GM18508 (cell line): Measurements from ENCODE around the gene RECQL5.

Experiments
- ATAC-seq: cut with Tn5 transposase; IDR thresholded peaks from one replicate; pipeline ENCODE4 v1.9.1; 2021; ENCODE audit warnings: moderate number of reproducible peaks; ENCODE audit not compliant: insufficient read depth, unreplicated experiment

Gene RECQL5

DNA sequence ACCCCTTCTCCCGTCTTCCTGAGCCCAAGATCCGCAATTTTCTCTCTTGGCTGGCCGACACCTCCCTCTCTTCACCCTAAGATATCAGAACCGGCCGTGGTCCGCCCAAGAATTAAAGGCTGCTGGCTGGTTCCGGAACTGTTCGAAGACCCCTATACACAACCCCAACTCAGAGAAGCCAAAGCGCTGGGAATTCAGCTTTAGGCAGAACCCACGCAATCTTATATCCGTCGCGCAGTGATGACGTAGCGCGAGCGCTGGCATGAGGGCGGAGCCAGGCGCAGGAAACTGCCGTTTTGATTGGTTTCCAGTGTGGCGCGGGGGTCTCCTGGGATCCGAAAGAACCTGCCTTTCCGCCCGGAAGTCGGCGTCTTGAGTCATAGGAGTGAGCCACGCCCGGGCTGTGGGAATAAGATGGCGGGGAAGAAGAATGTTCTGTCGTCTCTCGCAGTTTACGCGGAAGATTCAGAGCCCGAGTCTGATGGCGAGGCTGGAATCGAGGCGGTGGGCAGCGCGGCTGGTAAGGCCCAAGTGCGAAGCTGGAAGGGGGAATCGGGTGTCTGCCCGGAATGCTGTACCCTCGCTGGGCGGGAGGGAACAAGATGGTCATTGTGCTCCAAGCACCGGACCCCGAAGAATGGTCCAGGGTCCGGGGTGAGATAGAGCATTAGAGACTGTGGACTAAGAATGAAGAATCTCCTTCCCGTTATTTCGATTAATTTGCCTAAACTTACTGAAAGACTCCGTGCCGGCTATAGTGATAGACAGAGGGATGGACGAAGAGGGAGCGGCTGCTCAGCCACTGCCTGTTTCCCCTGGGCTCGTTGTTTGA lies at the start of gene RECQL5, which contains the start of gene SAP30BP:
RECQL5 (minus strand) TSS at position 196 of the 832 bp plus-strand sequence. CDS start 597 bp downstream, outside the sequence.
SAP30BP (plus strand) TSS at position 380 of the 832 bp plus-strand sequence; CDS start at position 415, 35 bp downstream.
- ATAC-seq, result no peak

DNA sequence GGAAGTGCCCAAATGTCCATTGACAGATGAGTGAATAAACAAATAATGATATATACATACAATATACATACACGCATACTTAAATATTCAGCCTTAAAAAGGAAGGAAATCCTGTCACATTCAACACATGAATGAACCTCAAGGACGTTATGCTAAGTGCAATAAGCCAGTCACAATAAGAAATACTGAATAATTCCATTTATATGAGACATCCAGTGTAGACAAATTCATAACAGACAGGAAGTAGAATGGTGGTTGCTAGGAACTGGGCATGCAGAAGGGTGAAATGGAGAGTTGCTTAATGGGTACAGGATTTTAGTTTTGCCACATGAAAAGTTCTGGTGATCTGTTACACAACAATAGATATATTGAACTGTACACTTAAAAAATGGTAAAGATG lies 45.5 kb upstream of the RECQL5 start:
- ATAC-seq, result no peak

DNA sequence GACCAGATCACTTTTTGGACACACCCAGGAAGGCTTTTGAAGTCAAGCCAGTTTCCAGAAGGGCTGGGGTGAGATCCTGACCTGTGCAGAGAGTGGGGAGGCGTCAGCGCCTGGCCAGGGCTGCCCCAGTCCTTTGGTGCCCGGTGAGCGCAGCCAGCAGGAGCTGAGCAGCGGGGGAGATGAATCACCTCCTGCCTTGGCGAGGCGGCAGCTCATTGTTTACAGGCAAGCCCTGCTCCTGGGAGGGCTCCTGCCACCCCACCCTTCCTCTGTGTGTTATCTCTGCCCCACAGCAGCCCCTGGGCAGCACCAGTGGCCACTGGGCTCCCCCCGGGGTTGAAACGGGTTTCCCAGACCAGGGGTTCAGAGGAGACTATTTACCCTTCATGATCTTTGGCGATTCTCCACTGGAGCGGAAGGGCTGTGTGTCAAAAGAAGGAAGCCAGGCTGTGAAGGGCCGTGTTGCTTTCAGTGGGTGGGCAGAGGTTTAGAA lies 40.2 kb upstream of the RECQL5 start:
- ATAC-seq, result no peak

GRCh38 chr17:75706042-75706728 lies 39.2 kb upstream of the RECQL5 start:
- no peak for ATAC-seq

GRCh38 chr17:75704963-75705875 lies 38.3 kb upstream of the RECQL5 start:
- no peak for ATAC-seq

GRCh38 chr17:75703591-75703990 lies 36.6 kb upstream of the RECQL5 start:
- no peak for ATAC-seq

DNA sequence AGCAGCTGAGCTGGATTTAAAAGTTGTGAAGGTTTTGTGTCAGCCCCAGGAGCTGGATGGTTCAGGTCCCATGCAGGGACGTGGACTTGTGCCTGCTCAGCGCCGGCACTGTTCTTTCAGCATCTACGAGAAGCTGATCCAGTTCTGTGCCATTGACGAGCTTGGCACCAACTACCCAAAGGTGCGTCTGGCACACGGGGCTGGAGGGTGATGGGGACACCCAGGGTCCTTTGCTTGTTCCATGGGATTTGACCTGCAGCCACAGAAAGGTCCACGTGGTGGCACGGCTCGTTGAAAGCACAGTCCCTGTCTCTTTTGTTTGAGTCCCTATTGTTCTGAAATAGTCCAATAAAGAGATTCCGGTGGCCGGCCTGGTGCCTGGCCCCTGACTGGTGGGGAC lies 36.2 kb upstream of the RECQL5 start:
- no peak for ATAC-seq

- no peak for ATAC-seq
Observed at GRCh38 chr17:75701288-75701687, 34.3 kb upstream of the RECQL5 start.

- ATAC-seq, result no peak
Observed at GRCh38 chr17:75698659-75699058, 31.7 kb upstream of the RECQL5 start.

DNA sequence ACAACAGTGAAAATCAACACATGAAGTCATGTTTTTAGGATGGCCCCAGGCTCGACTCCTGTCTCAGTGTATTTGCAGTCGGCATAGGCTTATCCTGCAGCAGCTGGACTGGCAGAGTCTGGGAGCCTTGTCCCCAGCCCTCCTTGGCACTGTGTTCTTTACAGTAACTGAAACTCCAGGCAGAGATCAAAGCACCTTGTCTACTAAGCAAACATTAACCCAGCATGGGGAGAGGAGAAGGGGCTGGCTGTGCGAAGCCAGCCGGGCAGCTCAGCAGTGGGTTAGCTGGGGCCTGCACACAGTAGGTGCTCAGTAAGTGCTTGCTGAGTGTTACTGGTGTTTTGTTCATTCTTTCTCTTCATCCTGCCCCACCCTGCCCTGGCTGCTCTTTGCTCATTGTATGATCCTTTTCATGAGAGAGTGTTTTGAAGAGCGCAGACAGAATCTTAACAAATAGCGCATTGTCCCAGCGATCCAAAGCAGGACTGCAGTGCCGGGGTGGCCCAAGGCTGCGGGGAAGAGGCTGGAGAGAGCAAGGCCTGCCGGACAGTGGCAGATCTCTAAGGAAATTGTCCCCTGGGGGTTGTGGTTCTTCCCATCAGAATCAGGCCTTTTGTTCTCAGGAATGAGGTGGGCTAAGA lies 30.8 kb upstream of the RECQL5 start:
- no peak for ATAC-seq

DNA sequence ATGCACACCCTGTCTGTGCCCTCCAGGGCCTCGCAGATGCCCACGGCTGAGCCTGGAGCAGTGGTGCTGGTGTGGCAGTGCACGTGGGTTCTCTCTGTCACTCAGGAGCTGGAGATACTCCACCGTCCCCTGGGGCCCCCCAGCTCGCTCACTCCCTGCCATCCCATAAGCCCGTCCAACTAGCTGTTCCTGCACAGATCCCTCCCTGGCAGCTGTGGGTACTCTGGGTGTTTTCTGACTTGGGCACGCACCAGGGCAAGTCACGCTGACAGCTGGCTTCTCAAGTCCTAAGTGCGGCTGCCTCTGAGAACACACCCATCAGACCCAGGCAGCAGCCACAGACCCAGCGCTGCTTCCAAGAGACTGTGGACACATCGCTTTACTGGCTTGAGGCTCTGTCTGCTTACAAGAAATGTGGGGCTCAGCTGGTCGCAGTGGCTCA lies 28.9 kb upstream of the RECQL5 start:
- ATAC-seq, result no peak

- no peak for ATAC-seq
Observed at GRCh38 chr17:75695141-75695829, 28.3 kb upstream of the RECQL5 start.

- ATAC-seq, result no peak
Observed at GRCh38 chr17:75694536-75694935, 27.6 kb upstream of the RECQL5 start.

DNA sequence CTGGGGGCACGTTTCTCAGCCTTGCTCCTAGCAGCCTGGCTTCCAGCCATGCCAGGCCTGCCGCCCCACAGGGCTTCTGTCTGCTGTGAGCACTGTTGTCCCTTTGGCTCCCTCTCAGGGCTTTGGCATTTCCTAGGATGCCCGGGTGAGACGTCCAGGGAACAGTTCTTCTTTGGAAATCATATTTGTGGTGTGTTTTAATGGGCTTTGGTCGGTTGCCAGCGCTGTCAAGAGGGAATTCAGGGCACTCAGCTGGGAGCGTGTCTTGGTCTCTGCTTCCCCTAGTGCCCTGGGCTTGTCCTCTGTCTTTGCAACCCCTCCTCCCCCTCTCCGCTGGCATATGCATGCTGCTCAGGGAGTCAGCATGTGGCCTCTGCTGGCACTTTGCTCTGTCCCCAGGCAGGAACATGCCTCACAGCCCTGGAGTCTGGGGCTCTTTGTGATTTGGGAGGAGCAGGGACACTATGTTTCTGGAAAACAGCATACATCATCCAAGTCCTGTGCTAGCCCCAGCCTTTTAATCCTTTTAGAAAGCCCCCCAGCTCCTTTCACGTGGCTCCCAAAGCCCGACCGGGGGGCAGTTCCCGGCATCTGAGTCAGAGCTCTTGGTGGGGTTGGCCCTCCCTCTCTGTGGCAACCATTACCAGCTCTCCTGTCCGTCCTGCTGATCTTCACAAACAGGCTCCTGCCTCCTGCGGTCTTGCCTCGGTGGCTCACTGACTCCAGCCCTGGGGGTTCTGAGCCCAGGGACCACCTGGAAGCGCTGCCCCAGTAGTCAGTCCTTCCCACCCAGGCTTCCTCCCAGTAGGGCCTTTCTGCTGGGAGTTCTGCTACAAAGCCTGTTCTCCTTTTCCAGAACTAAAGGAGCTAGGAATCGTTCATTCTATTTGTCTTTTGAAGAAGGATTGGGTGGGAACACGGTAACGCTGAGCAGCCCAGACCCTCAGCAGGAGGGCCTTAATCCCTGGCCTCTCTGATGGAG lies 26.8 kb upstream of the RECQL5 start:
- no peak for ATAC-seq

- ATAC-seq, result no peak
Observed at GRCh38 chr17:75692976-75693375, 26.0 kb upstream of the RECQL5 start.

GRCh38 chr17:75691801-75692626 lies 25.1 kb upstream of the RECQL5 start:
- ATAC-seq, result no peak

DNA sequence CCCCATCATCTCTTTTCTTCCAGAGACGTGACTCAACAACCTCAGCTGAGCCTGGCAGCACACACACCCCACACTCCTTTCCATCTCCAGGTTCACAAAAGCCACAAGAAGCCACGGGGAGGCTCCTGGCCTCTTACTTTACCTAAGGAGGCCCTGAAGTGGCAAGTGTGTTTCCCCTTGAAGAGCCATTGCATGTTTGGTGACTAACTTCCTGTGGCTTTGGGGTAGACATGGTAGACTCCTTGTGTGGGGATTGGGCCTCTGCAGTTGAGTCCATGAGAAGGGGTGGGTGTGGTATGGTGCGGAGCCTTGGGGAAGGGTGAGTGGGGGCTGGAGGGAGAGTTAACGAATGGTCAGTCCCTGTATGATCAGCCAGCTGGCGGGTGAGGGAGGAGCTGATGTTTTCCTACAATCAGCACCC lies 24.4 kb upstream of the RECQL5 start:
- no peak for ATAC-seq
